NCI-H446 treated with DMSO at 0.1 percent for 48 hours (cell line): ENCODE results near the gene RNF40.

ENCODE experiments used
- DNase-seq: peaks from one replicate; lab custom pipeline; 2025; lab: John Stamatoyannopoulos, UW

Gene RNF40

GRCh38 chr16:30761928-30762902, at the start of gene RNF40, which contains the start of gene CFAP119:
RNF40 (plus strand) TSS chr16:30762322; CDS start chr16:30762546, 224 bp downstream.
CFAP119 (minus strand) TSS chr16:30762062; CDS start chr16:30761748, 314 bp downstream.
- peak; percentile 93 for DNase-seq

- DNase-seq, result no peak
These were observed 46.2 kb upstream of the RNF40 start for GRCh38 chr16:30715750-30716445.

GRCh38 chr16:30720086-30720485, 42.0 kb upstream of the RNF40 start:
- no peak for DNase-seq

- DNase-seq, result no peak
These were observed 41.4 kb upstream of the RNF40 start for GRCh38 chr16:30720694-30721093.

DNA sequence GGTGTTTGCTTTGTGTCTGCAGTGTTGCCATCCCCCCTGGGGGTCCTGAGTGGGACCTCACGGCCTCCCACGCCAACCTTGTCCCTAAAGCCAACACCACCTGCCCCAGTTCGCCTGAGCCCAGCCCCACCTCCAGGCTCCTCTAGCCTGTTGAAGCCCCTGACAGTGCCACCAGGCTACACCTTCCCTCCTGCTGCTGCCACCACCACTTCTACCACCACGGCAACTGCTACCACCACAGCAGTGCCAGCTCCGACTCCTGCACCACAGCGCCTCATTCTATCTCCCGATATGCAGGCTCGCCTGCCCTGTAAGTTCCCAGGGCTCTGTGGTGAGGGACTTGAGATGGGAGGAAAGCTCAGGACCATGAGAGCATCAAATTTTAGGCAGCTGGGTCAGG, 41.0 kb upstream of the RNF40 start:
- no peak for DNase-seq

GRCh38 chr16:30721606-30722005, 40.5 kb upstream of the RNF40 start:
- DNase-seq, result peak; percentile 7

DNA sequence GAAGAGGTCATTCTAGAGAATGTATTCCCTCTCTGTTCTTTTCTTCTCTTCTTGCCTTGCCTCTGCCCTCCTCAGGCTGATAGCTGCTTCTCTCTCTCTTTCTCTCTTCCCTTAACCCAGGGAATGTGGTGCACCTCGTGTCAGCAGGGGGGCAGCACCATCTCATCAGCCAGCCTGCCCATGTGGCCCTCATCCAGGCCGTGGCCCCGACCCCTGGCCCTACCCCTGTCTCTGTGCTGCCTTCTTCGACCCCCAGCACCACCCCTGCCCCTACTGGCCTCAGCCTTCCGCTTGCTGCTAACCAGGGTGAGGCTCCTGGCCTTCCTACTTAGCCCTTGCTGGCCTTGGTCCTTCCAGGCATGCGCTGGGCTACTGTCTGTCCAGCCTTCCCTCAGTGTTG, 39.7 kb upstream of the RNF40 start:
- no peak for DNase-seq

GRCh38 chr16:30722916-30723315, 39.2 kb upstream of the RNF40 start:
- no peak for DNase-seq

DNA sequence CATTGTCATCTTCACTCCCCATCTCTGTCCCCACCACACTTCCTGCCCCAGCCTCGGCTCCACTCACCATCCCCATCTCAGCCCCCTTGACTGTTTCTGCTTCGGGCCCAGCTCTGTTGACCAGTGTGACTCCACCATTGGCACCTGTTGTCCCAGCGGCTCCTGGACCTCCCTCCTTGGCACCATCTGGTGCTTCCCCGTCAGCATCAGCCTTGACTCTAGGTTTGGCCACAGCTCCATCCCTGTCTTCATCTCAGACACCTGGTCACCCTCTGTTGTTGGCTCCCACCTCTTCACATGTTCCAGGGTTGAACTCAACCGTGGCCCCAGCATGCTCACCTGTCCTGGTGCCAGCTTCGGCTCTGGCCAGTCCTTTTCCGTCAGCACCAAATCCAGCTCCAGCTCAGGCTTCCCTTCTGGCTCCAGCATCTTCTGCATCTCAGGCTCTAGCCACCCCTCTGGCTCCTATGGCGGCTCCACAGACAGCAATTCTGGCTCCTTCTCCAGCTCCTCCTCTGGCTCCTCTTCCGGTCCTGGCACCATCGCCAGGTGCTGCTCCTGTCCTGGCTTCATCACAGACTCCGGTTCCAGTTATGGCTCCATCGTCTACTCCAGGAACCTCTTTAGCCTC, 38.3 kb upstream of the RNF40 start:
- DNase-seq, result no peak

DNA sequence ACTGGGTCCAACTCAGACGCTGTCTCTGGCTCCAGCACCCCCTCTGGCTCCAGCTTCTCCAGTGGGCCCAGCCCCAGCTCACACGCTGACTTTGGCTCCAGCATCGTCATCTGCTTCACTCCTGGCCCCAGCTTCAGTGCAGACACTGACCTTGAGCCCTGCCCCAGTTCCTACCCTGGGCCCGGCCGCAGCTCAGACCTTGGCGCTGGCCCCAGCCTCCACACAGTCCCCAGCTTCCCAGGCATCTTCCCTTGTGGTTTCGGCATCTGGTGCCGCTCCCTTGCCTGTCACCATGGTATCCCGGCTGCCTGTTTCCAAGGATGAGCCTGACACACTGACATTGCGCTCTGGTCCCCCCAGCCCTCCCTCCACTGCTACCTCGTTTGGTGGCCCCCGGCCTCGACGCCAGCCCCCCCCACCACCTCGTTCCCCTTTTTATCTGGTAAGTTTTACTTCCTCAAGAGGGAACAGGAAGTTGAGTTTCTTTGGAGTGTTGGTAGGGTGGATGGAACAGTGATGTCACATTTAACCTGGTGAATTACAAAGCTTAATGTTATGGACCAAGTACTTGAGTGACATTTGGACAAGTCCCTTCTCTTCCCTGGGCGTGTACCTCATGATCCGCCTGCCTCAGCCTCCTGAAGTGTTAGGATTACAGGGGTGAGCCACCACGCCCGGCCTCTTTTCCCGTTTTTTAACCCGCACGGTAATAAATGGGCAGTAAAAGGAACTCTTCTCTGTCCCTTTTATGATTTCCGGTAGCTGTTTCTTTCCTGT, 37.3 kb upstream of the RNF40 start:
- no peak for DNase-seq

DNA sequence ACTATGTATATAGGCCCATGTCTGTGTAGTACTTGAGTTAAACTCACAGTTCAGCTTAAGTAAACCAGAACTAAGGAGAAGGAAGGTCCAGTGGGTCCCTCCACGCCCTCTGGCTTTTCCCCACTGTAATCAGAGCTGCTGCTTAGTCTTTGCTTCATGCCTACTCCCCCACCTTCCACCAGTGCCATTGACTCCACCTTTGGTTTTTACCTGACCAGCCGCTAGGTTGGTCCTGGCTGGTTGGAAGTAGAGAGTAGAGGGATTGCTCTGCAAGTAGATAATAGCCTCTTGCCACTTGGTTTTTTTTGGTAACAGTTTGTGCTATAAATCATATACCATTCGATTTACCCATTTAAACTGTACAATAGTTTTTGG, 36.7 kb upstream of the RNF40 start:
- no peak for DNase-seq

DNA sequence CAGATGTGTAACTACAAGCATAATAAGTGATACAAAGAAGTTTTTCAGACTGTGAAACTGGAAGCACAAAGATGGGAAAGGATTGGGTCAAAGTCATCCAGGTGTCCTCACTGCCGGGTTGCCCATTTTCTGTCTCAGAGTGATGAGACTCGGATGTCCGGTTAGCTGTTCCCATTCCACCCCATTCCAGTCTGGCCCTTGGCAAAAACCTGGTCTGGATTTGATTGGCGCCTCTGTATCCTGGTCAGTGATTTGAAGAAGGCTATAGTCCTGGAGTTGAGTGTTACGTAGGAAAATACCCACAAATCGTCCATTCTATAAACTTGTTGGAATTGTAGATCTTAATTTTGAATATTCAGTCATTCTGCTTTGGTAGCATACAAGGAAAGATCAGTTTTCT, 33.8 kb upstream of the RNF40 start:
- no peak for DNase-seq

DNA sequence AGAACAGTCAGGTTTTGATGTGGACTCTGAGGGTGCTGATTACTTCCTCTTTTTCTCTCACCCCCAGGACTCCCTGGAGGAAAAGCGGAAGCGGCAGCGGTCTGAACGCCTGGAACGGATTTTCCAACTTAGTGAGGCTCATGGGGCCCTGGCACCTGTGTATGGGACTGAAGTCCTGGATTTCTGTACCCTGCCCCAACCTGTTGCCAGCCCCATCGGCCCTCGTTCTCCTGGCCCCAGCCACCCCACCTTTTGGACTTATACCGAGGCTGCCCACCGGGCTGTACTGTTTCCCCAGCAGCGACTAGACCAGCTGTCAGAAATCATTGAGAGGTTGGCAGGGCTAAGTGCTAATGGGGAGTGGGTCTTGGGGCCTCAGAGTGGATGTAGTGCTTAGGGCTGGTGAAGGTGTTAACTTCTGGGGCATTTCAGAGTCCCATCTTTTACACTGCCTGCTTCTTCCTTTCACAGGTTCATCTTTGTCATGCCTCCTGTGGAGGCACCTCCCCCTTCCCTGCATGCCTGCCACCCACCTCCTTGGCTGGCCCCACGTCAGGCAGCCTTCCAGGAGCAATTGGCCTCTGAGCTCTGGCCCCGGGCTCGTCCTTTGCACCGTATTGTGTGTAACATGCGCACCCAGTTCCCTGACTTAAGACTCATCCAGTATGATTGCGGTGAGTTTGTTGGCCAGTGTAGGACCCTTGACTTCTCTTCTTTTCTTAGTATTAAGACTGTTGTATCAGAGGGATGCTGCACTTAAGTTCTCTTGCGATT, 33.0 kb upstream of the RNF40 start:
- DNase-seq, result no peak

GRCh38 chr16:30731411-30731810, 30.7 kb upstream of the RNF40 start:
- no peak for DNase-seq

GRCh38 chr16:30736995-30737793, 24.9 kb upstream of the RNF40 start:
- no peak for DNase-seq

- DNase-seq, result no peak
These were observed 24.1 kb upstream of the RNF40 start for GRCh38 chr16:30737794-30738648.

- DNase-seq, result no peak
These were observed 22.9 kb upstream of the RNF40 start for GRCh38 chr16:30738984-30739951.
